A673 (cell line): Measurements from ENCODE around the gene TPH2. TPM values are rescaled to one million over a fixed set of nuclear protein-coding genes. Genes with fewer than 3 reads are reported as not detected.

Experiments used
- BruUV-seq: library from RNA; stranded (reverse); fragments of 400-500 nt; replicated peaks from 2 replicates; lab custom pipeline; 2021; lab: Mats Ljungman, UMichigan
- CTCF ChIA-PET: fragments of 300-600 bp; sonication (Branson Sonifier 250); formaldehyde crosslinking; loops from one replicate; lab custom pipeline; 2022; ENCODE audit warnings: antibody characterized with exemption; lab: Charles Lee
- POLR2A ChIA-PET: fragments of 300-600 bp; sonication (Branson Sonifier 250); formaldehyde crosslinking; loops from one replicate; lab custom pipeline; 2022; ENCODE audit warnings: antibody characterized with exemption; ENCODE audit not compliant: low non-redundant PET; lab: Charles Lee
- DNase-seq: peaks from one replicate; pipeline ENCODE4 v3.0.0-alpha.2; 2015; ENCODE audit warnings: low spot score
- H3K27ac ChIP-seq: fragments of 200-600 bp; sonication (generic); 2 replicates; pipeline ENCODE4 v1.5.1; 2016; ENCODE audit warnings: mixed run types, low read depth, mild to moderate bottlenecking, mixed read lengths, antibody characterized with exemption, low read length; ENCODE audit not compliant: poor library complexity, severe bottlenecking
- H3K27me3 ChIP-seq: fragments of 200-600 bp; sonication (generic); replicated peaks from 2 replicates; pipeline ENCODE4 v1.6.1; 2017; ENCODE audit warnings: mixed run types, low read depth, mild to moderate bottlenecking, mixed read lengths, antibody characterized with exemption, low read length; ENCODE audit not compliant: insufficient read depth, poor library complexity
- H3K36me3 ChIP-seq: fragments of 200-600 bp; sonication (generic); 2 replicates; pipeline ENCODE4 v1.6.1; 2016; ENCODE audit warnings: mixed run types, mild to moderate bottlenecking, mixed read lengths, antibody characterized with exemption, low read length; ENCODE audit not compliant: insufficient read depth, poor library complexity, severe bottlenecking
- H3K4me1 ChIP-seq: fragments of 200-600 bp; sonication (generic); 2 replicates; pipeline ENCODE4 v1.6.1; 2017; ENCODE audit warnings: mixed run types, mild to moderate bottlenecking, mixed read lengths, antibody characterized with exemption, low read length; ENCODE audit not compliant: insufficient read depth, poor library complexity, severe bottlenecking
- H3K4me3 ChIP-seq: fragments of 200-600 bp; sonication (generic); 2 replicates; pipeline ENCODE4 v1.5.1; 2016; ENCODE audit warnings: low read depth, mixed run types, mild to moderate bottlenecking, mixed read lengths, low read length; ENCODE audit not compliant: poor library complexity, severe bottlenecking
- H3K9me3 ChIP-seq: fragments of 200-600 bp; sonication (generic); 2 replicates; pipeline ENCODE4 v1.6.1; 2016; ENCODE audit warnings: mixed run types, low read depth, mild to moderate bottlenecking, mixed read lengths, antibody characterized with exemption, low read length; ENCODE audit not compliant: poor library complexity, severe bottlenecking
- EZH2 ChIP-seq: fragments of 200-600 bp; sonication (generic); IDR thresholded peaks from 2 replicates; pipeline ENCODE4 v1.6.1; 2017; ENCODE audit warnings: borderline replicate concordance, low read depth, mild to moderate bottlenecking, mixed read lengths, antibody characterized with exemption, low read length; ENCODE audit not compliant: poor library complexity, severe bottlenecking
- intact Hi-C: fragments of 100-400 bp; cut with micrococcal nuclease; formaldehyde crosslinking; loops from one replicate; pipeline ENCODE4 v1.10.0; 2022; ENCODE audit not compliant: unreplicated experiment
- total RNA-seq: library from RNA; stranded (reverse); gene quantifications from 2 replicates; pipeline ENCODE4 v1.2.3, GENCODE V29; 2021
- TF ChIP-seq, protein P1 (sequence below): fragments of 300-800, 200-600 bp; sonication (generic); conservative IDR thresholded peaks from 2 replicates; pipeline ENCODE4 v1.5.1; 2017; ENCODE audit warnings: low read depth, mild to moderate bottlenecking, antibody characterized with exemption, low read length, moderate library complexity, mixed read lengths

The TPH2 gene
- total RNA-seq, 1 experiment from 2014 or later, result 0.82 TPM

DNA sequence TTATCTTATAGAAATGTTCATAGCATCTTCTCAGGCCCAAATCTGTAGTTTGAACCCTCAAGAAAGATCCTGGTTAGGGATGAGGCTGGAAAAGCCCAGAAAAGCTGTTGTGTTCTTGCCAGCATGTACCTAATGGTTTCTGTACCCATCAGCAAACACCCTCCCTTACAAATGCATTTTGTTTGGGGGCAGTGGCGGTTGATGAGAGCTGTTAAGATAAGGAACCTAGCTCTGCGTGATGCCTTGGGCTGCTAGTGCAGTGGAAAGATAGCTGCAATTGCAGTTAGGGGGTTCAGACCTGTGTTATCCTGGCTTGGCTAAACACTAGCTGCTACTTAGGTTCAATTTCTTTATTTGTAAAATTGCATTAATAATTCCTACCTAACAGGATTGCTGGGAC, 3.6 kb downstream of the TPH2 start:
- H3K4me1 ChIP-seq, result peaks cover 20% of the 10 kb centered on the region
- ChIA-PET CTCF (no interaction called here), POLR2A (no interaction called here)
- H3K9me3 ChIP-seq, result no peaks in the 10 kb centered on the region
- TF ChIP-seq EZH2, result no peak
- TF ChIP-seq, protein P1, sequence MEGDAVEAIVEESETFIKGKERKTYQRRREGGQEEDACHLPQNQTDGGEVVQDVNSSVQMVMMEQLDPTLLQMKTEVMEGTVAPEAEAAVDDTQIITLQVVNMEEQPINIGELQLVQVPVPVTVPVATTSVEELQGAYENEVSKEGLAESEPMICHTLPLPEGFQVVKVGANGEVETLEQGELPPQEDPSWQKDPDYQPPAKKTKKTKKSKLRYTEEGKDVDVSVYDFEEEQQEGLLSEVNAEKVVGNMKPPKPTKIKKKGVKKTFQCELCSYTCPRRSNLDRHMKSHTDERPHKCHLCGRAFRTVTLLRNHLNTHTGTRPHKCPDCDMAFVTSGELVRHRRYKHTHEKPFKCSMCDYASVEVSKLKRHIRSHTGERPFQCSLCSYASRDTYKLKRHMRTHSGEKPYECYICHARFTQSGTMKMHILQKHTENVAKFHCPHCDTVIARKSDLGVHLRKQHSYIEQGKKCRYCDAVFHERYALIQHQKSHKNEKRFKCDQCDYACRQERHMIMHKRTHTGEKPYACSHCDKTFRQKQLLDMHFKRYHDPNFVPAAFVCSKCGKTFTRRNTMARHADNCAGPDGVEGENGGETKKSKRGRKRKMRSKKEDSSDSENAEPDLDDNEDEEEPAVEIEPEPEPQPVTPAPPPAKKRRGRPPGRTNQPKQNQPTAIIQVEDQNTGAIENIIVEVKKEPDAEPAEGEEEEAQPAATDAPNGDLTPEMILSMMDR, result no peak
- H3K27me3 ChIP-seq, result no peaks in the 10 kb centered on the region
- no peak for DNase-seq
- H3K4me3 ChIP-seq, result no peak overlapping the region
- BruUV-seq, result no TSS peak
- intact Hi-C loops, result no loop called here
- no peaks in the 10 kb centered on the region for H3K36me3 ChIP-seq
- H3K27ac ChIP-seq, result no peak overlapping the region

DNA sequence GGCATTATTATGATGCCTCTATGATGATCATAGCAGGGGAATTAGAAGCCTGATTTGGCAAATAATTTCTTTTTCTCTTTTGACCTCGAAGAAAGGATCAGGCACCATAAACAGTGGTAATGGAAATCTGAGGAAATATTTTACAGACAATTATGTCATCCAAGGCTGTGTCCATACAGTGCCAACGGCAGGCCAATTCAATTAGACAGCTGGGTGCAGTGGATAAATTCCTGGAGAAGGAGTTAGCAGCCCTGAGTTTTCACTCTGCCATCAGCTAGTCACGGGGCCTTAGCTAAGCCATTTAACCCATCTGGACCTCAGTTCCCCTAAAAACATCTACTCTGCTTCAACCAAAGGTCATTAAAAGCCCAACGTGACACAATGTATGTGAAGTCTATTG, 4.1 kb downstream of the TPH2 start:
- TF ChIP-seq, protein P1, result no peak
- no peak for TF ChIP-seq EZH2
- no TSS peak for BruUV-seq
- intact Hi-C loops, result no loop called here
- DNase-seq, result no peak
- CTCF ChIA-PET, result no interaction called here
- peaks cover 20% of the 10 kb centered on the region for H3K4me1 ChIP-seq
- no peaks in the 10 kb centered on the region for H3K36me3 ChIP-seq
- no peaks in the 10 kb centered on the region for H3K9me3 ChIP-seq
- no peaks in the 10 kb centered on the region for H3K27me3 ChIP-seq
- no peak overlapping the region for H3K27ac ChIP-seq
- POLR2A ChIA-PET, result no interaction called here
- no peak overlapping the region for H3K4me3 ChIP-seq

DNA sequence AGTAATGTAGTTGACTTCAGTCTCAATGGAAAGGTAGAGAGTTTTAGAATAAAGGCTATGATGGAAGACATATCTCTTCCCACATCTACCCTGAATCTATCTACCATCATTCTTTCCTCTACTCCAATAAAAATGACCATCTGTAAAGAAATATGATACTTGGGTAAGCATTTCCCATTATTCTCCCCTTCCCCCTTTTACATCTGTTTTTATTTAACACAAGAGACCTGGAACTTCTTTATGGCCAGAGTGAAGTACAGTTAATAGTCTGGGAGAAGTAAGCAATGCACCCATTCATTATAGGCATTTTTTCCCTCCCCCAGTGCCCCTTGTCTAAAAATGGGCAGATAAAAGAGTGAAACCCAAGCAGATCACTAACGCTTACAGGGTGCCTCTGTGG, 6.5 kb downstream of the TPH2 start:
- Histone ChIP-seq H3K4me3 (no peak overlapping the region), H3K27me3 (no peaks in the 10 kb centered on the region), H3K9me3 (no peaks in the 10 kb centered on the region), H3K4me1 (peaks cover 15% of the 10 kb centered on the region), H3K36me3 (no peaks in the 10 kb centered on the region), H3K27ac (no peak overlapping the region)
- DNase-seq, result no peak
- POLR2A ChIA-PET, result no interaction called here
- CTCF ChIA-PET, result no interaction called here
- TF ChIP-seq, protein P1, result no peak
- TF ChIP-seq EZH2, result no peak
- no TSS peak for BruUV-seq
- intact Hi-C loops, result no loop called here
